ENCODE results near the gene SNCA.

Gene SNCA

GRCh38 chr4:89708903-89709421, 128.0 kb downstream of the SNCA start:
- peak in 27 of 58 donors; percentile 1 to 73 (median 17) for DNase-seq

- no peak for DNase-seq
These were observed 129.5 kb downstream of the SNCA start for GRCh38 chr4:89707467-89707866.

- peak in 1 of 58 donors; percentile 17 for DNase-seq
These were observed 132.1 kb downstream of the SNCA start for GRCh38 chr4:89704651-89705395.

GRCh38 chr4:89703829-89704590, 133.0 kb downstream of the SNCA start:
- no peak for DNase-seq

GRCh38 chr4:89700766-89701423, 136.1 kb downstream of the SNCA start:
- no peak for DNase-seq

GRCh38 chr4:89685690-89686089, 151.3 kb downstream of the SNCA start:
- DNase-seq, result no peak

GRCh38 chr4:89685277-89685676, 151.7 kb downstream of the SNCA start:
- no peak for DNase-seq

- no peak for DNase-seq
These were observed 152.4 kb downstream of the SNCA start for GRCh38 chr4:89684536-89684935.

GRCh38 chr4:89682808-89683207, 154.2 kb downstream of the SNCA start:
- DNase-seq, result no peak

GRCh38 chr4:89681671-89682070, 155.3 kb downstream of the SNCA start:
- no peak for DNase-seq

GRCh38 chr4:89681219-89681618, 155.7 kb downstream of the SNCA start:
- no peak for DNase-seq

GRCh38 chr4:89674876-89675459, 162.0 kb downstream of the SNCA start:
- DNase-seq, result no peak
